GM20431 (cell line): ENCODE measurements around the gene TRMT2A.

Experiments
- in situ Hi-C: fragments of 300-500 bp; cut with MseI, MboI; formaldehyde crosslinking; loops from one replicate; pipeline ENCODE4 v1.15.0; 2020; ENCODE audit warnings: low sequenced_read_pairs; ENCODE audit not compliant: unreplicated experiment

The TRMT2A gene

DNA sequence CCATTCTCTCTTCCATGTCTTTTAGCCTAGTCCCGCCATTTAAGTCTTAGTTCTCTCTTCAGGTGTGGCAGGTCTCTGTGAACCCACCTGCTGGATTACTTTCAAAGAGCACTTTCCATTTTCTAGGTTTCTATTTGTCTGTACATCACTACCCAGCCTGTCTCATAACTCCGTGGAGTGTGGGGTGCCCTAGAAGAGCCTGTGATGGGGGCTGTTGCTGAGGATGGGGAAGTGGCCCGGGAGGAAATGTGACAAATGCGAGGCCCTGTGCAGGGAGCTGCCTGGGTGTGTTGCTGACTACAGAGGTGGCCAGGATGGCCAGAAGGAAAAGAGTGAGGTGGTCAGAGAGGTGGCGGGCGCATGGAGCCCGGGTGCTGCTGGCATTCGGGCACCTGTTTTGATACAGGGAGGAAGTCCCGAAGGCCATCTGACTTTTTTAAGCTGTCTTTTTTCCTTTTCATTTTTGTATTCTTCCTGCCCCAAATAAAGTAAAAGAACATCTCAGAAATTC lies 26.2 kb downstream of the TRMT2A start:
- in situ Hi-C loops: no loop called here

DNA sequence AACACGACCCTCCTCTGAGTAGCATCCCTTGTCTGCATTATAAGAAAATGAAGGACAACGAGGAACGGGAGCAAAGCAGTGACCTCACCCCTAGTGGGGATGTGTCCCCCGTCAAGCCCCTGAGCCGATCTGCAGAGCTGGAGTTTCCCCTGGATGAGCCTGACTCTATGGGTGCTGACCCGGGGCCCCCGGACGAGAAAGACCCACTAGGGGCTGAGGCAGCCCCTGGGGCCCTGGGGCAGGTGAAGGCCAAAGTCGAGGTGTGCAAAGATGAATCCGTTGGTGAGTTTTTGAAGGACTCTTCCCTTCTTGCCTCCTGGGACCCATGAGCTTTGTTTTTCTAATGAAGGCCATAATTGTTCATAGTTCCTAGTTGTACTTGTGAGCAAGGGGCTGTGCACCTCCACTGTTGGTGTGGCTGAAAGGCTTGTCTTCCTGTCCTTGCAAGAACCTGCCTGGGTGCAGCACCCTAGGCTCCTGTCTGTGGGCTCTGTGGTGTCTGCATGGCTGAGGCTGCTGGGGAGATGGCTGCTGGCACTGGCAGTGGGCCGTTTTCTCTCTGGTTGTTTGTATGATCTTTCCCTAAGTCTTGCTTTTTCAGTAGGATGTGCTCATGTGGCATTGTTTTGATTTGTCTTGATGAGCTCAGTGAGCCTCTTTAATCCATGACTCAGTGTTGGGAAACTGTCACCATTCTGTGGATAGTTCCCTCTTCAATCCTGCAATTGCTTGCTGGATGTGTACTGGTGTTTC lies 26.9 kb downstream of the TRMT2A start:
- in situ Hi-C loops: no loop called here

- in situ Hi-C loops: no loop called here
These were observed 27.6 kb downstream of the TRMT2A start for GRCh38 chr22:20089226-20089976.

DNA sequence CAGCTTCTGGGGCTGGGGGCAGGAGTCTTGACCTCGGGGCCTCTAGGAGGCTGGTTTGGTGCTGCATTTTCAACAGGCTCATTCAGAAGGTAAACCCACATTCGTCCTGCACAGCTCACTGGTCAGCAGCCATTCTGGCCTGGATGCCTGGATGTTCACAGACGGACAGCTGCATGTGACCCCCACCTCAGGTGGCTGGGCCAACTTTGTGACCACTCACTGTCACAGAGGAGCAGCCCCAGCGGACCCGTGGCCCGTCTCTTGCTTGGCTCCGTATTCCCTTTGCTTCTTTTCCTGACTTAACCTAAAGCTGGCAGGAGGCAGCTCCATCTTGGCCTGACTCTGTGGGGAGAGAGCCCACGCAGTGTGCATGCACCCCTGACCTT lies 28.8 kb downstream of the TRMT2A start:
- in situ Hi-C loops: no loop called here

- in situ Hi-C loops: no loop called here
These were observed 29.4 kb downstream of the TRMT2A start for GRCh38 chr22:20087319-20088262.

GRCh38 chr22:20086763-20087162 lies 30.3 kb downstream of the TRMT2A start:
- in situ Hi-C loops: no loop called here

- in situ Hi-C loops: no loop called here
These were observed 30.9 kb downstream of the TRMT2A start for GRCh38 chr22:20086101-20086599.

- in situ Hi-C loops: no loop called here
These were observed 31.4 kb downstream of the TRMT2A start for GRCh38 chr22:20085651-20086050.

- in situ Hi-C loops: no loop called here
These were observed 32.2 kb downstream of the TRMT2A start for GRCh38 chr22:20084547-20085413.

DNA sequence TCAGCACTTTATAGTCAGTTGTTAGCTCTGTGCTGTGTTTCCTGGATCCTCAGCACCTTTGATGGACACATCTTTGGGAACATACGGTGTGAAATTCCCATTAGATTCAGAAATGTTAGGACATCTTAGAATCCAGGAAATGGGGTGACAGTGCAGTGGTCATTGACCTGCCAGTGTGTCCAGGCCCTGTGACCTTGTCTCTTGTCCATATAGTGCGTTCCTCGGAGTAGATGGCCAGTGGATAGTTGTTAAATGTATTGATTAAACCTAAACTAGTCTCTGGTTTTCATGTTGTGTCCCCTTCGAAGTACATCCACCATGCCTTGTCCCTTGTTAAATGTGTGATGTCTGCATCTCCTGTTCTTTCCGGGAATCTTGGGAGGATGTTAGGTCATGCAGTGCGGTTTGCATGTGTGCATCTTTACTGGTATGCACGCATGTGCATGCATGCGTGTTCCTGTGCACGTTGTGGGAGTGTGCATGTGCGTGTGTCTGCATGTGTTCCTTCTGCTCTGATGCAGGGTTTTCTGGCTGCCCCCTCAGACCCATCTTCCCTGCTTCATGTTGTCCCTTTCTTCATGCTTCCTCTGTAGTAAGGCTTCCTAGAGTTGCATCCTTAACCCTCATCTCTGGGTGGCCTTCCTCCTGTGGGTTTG lies 33.0 kb downstream of the TRMT2A start:
- in situ Hi-C loops: no loop called here

DNA sequence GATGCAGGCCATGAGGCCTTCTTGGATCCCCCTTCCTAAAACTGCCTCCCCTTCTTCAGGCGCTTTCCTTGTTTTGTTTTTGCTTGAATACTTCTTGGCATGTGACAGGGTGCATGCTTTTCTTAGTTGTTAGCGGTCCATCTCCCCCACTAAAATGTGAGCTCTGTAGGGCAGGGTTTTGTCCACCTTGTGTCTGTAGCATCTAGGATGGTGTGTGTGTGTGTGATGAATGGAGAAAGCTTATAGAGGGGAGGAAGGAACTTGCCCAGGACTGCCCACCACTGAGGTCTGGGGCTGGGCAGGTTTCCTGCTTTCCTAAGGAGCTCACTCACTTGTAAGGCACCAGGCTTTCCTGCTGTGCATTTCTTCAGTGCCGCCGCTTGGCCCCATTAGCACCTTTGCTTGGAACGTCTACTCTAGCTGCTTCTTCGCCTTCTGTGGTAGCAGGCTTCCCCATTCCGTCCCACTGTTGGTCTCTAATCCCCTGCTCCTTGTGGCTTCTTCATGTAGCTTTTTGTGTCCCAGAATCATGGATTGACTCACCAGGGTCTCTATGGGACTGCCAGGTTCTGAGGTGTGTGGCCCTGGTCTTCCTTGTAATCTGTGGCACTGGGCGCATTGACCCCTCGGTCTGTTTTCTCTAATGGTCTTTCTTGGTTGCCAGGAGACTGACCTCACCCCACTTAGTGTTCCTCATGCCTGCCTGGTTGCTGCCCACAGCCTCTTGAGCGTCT lies 33.7 kb downstream of the TRMT2A start:
- in situ Hi-C loops: no loop called here

- in situ Hi-C loops: no loop called here
These were observed 36.0 kb downstream of the TRMT2A start for GRCh38 chr22:20080776-20081654.

DNA sequence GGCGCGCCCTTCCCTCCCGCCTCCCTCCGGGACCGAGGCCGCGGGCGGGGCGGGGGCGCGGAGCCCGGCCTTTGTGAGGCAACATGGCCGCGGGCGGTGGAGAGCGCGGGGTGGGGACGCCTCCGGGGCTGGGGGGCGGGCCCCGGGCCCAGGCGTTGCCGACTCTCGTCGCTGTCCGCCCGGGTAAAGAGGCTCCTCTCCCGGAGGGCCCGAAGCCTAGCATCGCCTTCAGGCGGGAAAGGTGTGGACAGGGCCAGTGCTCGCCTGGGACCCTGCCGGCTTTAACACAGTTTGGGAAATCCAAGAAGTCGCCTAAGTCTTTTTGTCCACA lies 36.6 kb downstream of the TRMT2A start:
- in situ Hi-C loops: no loop called here

- in situ Hi-C loops: no loop called here
These were observed 37.1 kb downstream of the TRMT2A start, which contains the start of gene DGCR8 for GRCh38 chr22:20079745-20080444. TSS of gene DGCR8 (plus strand) at chr22:20080241. CDS start at chr22:20085964, 5,723 bp downstream.

DNA sequence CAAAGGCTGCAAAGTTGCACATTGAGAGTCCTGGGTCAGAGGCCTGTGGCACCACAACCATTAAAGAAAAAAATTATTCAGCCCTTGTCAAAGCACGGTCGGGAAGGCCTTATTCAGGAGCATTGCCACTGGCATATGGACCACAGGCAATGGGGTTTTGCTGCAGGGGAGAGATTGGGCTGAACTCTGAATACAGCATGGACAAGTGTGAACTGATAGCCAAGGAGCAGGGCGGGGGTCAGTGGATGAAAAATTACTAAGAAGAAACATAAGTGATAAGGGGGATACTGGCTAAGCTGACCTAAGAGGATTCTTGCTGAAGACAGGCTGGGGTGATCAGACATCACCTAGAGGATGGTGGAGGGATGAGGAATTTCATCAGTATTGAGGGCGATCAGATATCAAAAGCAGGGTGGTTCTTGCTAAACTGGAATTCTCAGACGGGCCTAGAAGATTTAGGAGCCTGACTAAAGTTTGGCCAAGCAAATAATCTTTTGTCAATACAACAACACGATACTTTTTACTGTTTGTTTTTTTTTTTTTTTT lies 40.3 kb downstream of the TRMT2A start:
- in situ Hi-C loops: no loop called here

DNA sequence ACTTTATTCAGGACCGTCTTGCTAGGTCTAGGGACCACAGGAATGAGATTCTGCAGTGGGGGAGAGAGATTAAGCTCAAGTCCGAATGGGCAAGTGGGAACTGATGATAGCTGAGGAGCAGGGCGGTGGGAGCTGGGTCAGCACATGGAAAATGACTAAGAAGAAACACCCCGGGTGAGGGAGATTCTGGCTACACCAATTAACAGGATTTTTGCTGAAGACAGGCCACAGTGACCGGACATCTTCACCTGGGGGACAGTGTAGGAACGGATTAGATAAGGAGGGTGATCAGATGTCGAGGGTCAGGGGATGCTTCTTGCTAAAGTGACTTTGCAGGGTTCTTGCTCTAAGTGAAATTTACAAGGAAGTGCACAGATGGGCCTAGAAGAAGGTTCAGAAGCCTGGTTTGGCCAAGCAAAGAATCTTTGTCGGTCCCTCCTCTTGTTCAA lies 45.5 kb downstream of the TRMT2A start:
- in situ Hi-C loops: no loop called here
